B cell (primary cell): Measurements from ENCODE around the gene IQCC.

ENCODE experiments used
- EZH2 ChIP-seq: IDR thresholded peaks from 2 replicates; pipeline ENCODE4 v1.6.1; 2012; ENCODE audit warnings: borderline replicate concordance, low read depth, mild to moderate bottlenecking, moderate library complexity, low read length; ENCODE audit not compliant: insufficient read depth, poor library complexity, severe bottlenecking
- TF ChIP-seq, protein P1 (sequence below): fragments of 200-600 bp; IDR thresholded peaks from one replicate; pipeline ENCODE4 v1.8.0; 2022; ENCODE audit warnings: antibody characterized with exemption, mild to moderate bottlenecking

DNA sequence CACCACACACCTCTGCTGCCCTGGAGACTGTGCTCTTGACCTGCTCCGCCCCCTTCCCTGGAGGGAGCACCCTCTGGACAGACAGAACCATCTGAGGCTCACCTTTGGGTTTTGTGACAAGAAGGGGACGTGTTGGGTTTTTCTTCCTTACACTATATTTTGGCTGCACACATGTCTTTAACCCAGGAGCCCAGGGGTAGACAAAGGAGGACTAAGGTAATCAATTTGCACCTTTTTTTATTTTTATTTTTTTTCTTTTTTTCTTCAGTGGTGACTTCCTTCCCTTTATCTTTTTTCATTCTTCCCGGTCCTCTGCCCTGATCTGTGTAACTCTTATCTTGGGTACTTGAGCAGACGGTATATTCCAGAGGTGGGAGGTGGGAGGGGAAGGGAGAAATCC, 34.5 kb upstream of the IQCC start:
- TF ChIP-seq, protein P1, sequence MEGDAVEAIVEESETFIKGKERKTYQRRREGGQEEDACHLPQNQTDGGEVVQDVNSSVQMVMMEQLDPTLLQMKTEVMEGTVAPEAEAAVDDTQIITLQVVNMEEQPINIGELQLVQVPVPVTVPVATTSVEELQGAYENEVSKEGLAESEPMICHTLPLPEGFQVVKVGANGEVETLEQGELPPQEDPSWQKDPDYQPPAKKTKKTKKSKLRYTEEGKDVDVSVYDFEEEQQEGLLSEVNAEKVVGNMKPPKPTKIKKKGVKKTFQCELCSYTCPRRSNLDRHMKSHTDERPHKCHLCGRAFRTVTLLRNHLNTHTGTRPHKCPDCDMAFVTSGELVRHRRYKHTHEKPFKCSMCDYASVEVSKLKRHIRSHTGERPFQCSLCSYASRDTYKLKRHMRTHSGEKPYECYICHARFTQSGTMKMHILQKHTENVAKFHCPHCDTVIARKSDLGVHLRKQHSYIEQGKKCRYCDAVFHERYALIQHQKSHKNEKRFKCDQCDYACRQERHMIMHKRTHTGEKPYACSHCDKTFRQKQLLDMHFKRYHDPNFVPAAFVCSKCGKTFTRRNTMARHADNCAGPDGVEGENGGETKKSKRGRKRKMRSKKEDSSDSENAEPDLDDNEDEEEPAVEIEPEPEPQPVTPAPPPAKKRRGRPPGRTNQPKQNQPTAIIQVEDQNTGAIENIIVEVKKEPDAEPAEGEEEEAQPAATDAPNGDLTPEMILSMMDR = no peak
- TF ChIP-seq EZH2 = no peak
